Stimulated activated CD4-positive, alpha-beta T cell treated with anti-CD3 and anti-CD28 coated beads, Interleukin-1b, Interleukin-23, amount 100 ng/mL, for 4 hours (primary cell): Measurements from ENCODE around the gene ACOT7.
"Not testable (repeated sequence)": the region's sequence is repeated elsewhere in the genome, so short reads cannot be mapped to it uniquely, and the experiment has no call there.

Experiments used
- DNase-seq, 2 donors: peaks; one replicate each; pipeline ENCODE4 v3.0.0-alpha.2; 2020; ENCODE audit warnings: low read depth in 2 of 2

ACOT7 gene

DNA sequence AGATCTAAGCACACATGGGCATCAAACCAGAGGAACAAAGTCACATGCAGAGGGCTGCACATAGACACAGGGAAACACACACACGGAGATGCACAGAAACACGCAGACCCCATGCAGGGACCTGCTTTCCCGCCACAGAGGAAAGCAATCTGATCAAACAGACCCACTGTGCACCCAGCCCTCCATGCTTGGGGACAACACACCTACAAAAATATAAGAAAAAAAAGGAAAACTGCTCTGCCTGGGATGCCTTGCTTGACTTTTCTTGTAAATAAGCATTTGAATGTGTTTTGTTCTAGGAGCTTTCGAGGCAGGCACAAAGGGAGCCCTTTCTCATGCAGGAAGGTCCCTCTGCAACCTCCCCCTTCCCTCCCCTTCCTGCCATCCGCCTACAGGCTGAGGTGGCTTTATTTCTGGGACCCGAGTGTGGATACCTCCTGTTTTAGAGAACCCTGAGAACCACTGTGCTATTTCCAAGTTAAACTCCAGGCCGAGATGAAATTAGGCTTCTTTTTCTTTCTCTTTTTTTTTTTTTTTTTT lies 154.3 kb downstream of the ACOT7 start:
- no peak for DNase-seq

GRCh38 chr1:6237093-6237492 lies 156.5 kb downstream of the ACOT7 start:
- no peak for DNase-seq

GRCh38 chr1:6235296-6235677 lies 158.3 kb downstream of the ACOT7 start:
- peak in 1 of 2 donors; percentile 19 for DNase-seq

- no peak for DNase-seq
Observed at GRCh38 chr1:6234502-6235295, 158.9 kb downstream of the ACOT7 start.

DNA sequence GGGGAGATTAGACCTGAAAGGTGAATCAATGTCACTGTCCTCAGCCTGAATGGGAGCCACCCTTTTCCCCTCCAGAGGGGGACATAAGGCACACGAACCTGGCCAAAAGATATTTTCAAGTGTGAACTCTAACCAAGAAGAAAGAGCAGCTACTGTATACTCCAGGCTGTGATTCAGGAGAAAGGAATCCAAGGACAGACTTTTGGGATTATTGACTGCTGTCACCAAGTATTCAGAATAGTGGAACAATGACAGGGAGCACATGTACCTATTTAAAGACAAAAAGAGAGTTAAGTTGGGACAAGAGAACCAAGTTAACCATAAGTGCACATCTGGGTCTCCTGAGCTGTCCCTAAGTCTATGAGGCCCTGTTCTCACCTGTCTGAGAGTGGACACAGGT lies 160.2 kb downstream of the ACOT7 start:
- DNase-seq: no peak

GRCh38 chr1:6225651-6226050 lies 167.9 kb downstream of the ACOT7 start:
- no peak for DNase-seq

- DNase-seq: no peak
Observed at GRCh38 chr1:6224718-6225117, 168.8 kb downstream of the ACOT7 start.

DNA sequence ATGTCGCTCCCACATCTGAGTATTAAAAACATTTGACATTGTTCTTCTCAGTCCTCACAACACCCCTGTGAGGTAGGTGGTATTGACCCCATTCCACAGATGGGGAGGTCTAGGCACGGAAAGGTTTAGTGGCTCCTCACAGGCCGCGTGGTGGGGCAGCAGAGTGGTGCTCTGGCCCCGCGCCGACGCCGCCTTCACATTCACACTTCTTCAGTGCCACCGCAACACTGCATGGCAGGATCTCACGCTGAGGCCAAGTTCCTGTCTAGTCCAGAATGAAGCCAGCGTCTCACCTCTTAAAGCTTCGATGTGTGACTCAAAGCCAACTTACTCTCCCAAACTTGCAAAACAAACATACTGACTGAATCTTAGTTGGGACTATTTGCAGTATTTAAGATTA lies 169.9 kb downstream of the ACOT7 start:
- no peak for DNase-seq

DNA sequence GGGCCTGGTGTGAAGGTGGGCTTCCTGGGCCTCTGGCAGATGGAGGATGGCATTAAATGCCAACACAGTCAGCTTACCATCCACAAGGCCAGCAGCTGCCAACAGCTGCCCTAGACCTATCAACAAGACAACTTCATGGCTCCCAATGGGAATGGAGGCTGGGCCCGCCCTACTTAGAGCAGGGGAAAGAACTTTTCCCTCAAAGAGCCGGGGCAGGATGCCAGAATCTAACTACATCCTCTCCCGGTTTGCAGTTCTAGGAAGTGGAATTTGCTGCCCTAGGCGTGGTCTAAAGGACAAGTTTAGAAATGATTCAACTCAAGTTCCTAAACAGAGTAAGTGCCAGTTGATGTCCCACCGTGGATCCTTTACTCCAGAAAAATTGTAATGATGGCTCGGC lies 170.9 kb downstream of the ACOT7 start:
- no peak for DNase-seq

- DNase-seq: no peak
Observed at GRCh38 chr1:6221210-6221784, 172.3 kb downstream of the ACOT7 start.

DNA sequence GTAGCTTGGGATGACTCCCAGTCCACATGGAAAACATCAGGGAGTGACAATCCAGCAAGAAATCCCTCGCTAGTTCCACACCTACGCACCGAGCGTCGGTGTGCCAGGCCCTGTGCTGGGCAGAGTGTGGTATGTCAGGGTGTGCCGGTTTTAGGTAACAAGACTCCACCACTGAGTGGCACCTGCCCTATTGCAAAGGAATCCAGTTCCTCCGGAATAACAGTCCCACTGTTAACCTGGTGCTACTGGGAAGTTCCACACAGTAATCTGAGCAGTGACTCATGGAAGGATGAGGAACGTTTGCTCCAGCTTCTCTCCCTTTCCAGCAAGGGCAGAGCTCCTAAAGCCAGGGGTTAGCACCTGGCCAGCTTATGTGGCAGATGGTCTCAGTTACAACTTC lies 173.3 kb downstream of the ACOT7 start:
- DNase-seq: no peak

GRCh38 chr1:6219641-6220040 lies 173.9 kb downstream of the ACOT7 start:
- not testable (repeated sequence) for DNase-seq

DNA sequence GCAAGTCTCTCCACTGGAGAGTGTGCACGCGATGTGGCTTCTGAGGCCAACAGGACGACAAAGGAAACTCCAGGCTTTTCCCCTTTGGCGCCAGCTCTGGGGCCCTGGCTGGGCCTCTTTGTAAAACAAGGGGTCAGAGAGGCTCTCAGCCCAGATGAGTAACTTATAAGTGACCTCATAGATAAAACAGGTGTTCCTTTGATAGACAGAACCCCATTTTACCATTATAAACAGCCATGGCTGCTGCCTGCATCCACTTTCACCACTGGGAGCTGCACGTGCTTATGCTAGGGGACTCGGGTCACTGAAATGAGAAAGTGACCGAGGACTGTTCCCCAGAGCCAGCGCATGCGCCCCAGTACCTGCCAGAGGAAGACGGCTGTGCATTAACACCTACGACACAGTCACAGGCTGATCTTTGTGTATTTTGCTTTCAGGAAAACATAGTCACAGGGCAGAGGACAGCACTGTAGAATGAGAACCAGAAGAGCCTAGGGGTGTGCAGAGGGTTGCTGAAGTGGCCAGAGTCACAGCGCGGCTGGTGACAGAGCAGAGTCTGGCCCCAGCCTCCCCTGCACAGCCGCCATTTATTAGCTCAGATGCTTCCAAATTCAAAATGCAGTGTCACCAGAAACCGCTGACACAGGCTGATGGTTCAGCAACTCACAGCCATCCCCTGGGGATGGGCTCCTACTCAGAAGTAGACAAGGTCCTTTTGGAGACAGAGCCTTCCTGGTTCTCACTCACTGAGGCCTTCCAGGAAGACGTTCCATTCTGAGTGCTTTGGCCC lies 175.0 kb downstream of the ACOT7 start:
- DNase-seq: no peak
